ENCODE measurements around the gene CDKN2C.

- TF ChIP-seq, protein P1, sequence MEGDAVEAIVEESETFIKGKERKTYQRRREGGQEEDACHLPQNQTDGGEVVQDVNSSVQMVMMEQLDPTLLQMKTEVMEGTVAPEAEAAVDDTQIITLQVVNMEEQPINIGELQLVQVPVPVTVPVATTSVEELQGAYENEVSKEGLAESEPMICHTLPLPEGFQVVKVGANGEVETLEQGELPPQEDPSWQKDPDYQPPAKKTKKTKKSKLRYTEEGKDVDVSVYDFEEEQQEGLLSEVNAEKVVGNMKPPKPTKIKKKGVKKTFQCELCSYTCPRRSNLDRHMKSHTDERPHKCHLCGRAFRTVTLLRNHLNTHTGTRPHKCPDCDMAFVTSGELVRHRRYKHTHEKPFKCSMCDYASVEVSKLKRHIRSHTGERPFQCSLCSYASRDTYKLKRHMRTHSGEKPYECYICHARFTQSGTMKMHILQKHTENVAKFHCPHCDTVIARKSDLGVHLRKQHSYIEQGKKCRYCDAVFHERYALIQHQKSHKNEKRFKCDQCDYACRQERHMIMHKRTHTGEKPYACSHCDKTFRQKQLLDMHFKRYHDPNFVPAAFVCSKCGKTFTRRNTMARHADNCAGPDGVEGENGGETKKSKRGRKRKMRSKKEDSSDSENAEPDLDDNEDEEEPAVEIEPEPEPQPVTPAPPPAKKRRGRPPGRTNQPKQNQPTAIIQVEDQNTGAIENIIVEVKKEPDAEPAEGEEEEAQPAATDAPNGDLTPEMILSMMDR (IDR thresholded peaks at IDR 0.05; ENCODE audit: poor library complexity, severe bottlenecking): no peak
- TF ChIP-seq TAF1 (IDR thresholded peaks at IDR 0.05; ENCODE audit: low read depth): no peak
- no peak for TF ChIP-seq POLR2AphosphoS5 (IDR thresholded peaks at IDR 0.05)
- TF ChIP-seq EP300 (conservative IDR thresholded peaks at IDR 0.05; ENCODE audit: poor library complexity, severe bottlenecking): no peak
Measured at GRCh38 chr1:51014878-51015277, 44.8 kb downstream of the CDKN2C start.
